IMR-90 (cell line): ENCODE data around the gene AANAT.

ENCODE experiments used
- CEBPB ChIP-seq: IDR thresholded peaks from 2 replicates; pipeline ENCODE4 v1.6.1; 2012; ENCODE audit warnings: low read depth, low read length, improper control_type of control experiment
- FOS ChIP-seq: fragments of 150-350 bp; IDR thresholded peaks from 2 replicates; pipeline ENCODE4 v1.6.1; 2016; ENCODE audit warnings: low read depth, low read length
- MXI1 ChIP-seq: IDR thresholded peaks from 2 replicates; pipeline ENCODE4 v1.6.1; 2012; ENCODE audit warnings: low read depth, mild to moderate bottlenecking, low read length, moderate library complexity, borderline replicate concordance
- POLR2A ChIP-seq: IDR thresholded peaks from 2 replicates; pipeline ENCODE4 v1.6.1; 2012; ENCODE audit warnings: mild to moderate bottlenecking, low read depth, low read length
- RAD21 ChIP-seq: IDR thresholded peaks from 2 replicates; pipeline ENCODE4 v1.6.1; 2012; ENCODE audit warnings: low read length, improper control_type of control experiment
- RFX5 ChIP-seq: IDR thresholded peaks from 2 replicates; pipeline ENCODE4 v1.8.0; 2012; ENCODE audit warnings: low read depth, mild to moderate bottlenecking, low read length, moderate library complexity
- SMC3 ChIP-seq: fragments of 150-350 bp; IDR thresholded peaks from 2 replicates; pipeline ENCODE4 v1.6.1; 2016; ENCODE audit warnings: low read depth, mild to moderate bottlenecking, antibody characterized with exemption, low read length, moderate library complexity
- TF ChIP-seq, protein P1 (sequence below): conservative IDR thresholded peaks from 2 replicates; pipeline ENCODE4 v1.5.1; 2012; ENCODE audit warnings: mild to moderate bottlenecking, low read depth, low read length, improper control_type of control experiment
- TF ChIP-seq, protein P2 (sequence below): fragments of 150-350 bp; IDR thresholded peaks from 2 replicates; pipeline ENCODE4 v1.6.1; 2016; ENCODE audit warnings: low read depth, mild to moderate bottlenecking, low read length, moderate library complexity, borderline replicate concordance

DNA sequence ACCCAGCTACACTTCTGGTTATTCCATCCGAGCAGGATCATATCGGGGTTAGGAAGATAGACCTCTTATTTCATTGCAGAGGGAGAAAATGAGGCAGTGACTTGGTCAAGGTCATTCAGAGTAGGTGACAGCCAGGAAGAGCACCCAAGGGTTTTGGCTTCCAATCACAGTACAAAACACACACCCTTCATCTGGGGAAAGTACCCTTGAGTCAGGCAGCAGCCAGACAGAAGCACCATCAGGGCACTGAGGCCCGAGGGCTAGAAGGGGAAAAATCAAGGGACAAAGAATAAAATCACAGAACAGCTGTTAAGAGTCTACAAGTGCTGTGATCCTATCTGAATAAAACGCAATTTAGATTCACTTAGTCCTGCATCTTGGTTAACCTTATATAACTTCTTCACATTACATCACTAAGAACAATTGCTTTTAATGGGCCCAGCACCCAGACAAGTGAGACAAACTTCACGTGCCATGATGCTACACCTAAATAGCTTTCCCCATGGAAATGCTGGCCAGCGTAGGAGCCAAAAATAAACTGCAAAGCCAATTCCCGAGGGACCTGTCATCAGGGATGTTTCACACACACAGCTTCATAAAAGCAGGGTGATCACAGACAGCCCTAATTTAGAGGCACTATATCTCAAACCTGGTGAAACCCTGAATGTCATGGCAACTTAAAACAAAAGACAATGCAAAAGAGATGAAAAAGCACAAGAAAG lies 19.3 kb upstream of the AANAT start:
- TF ChIP-seq, protein P1, sequence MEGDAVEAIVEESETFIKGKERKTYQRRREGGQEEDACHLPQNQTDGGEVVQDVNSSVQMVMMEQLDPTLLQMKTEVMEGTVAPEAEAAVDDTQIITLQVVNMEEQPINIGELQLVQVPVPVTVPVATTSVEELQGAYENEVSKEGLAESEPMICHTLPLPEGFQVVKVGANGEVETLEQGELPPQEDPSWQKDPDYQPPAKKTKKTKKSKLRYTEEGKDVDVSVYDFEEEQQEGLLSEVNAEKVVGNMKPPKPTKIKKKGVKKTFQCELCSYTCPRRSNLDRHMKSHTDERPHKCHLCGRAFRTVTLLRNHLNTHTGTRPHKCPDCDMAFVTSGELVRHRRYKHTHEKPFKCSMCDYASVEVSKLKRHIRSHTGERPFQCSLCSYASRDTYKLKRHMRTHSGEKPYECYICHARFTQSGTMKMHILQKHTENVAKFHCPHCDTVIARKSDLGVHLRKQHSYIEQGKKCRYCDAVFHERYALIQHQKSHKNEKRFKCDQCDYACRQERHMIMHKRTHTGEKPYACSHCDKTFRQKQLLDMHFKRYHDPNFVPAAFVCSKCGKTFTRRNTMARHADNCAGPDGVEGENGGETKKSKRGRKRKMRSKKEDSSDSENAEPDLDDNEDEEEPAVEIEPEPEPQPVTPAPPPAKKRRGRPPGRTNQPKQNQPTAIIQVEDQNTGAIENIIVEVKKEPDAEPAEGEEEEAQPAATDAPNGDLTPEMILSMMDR, result no peak
- no peak for TF ChIP-seq FOS
- no peak for TF ChIP-seq POLR2A
- no peak for TF ChIP-seq MXI1
- no peak for TF ChIP-seq SMC3
- TF ChIP-seq, protein P2, sequence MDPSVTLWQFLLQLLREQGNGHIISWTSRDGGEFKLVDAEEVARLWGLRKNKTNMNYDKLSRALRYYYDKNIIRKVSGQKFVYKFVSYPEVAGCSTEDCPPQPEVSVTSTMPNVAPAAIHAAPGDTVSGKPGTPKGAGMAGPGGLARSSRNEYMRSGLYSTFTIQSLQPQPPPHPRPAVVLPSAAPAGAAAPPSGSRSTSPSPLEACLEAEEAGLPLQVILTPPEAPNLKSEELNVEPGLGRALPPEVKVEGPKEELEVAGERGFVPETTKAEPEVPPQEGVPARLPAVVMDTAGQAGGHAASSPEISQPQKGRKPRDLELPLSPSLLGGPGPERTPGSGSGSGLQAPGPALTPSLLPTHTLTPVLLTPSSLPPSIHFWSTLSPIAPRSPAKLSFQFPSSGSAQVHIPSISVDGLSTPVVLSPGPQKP, result no peak
- no peak for TF ChIP-seq CEBPB
- TF ChIP-seq RAD21, result no peak
- TF ChIP-seq RFX5, result no peak
